GM23248 (cell line): Measurements from ENCODE around the gene FAM240B. TPM values are rescaled to one million over a fixed set of nuclear protein-coding genes. Genes with fewer than 3 reads are reported as not detected.

Source experiments
- DNase-seq: peaks from one replicate; pipeline ENCODE4 v3.0.0-alpha.2; 2015
- H2AFZ ChIP-seq: fragments of 200-600 bp; sonication (generic); 2 replicates; pipeline ENCODE4 v1.6.1; 2016; ENCODE audit warnings: antibody characterized with exemption
- H3F3A ChIP-seq: fragments of 200-600 bp; sonication (generic); 2 replicates; pipeline ENCODE4 v1.6.1; 2016; ENCODE audit warnings: mild to moderate bottlenecking, antibody characterized with exemption, mixed run types; ENCODE audit not compliant: insufficient read depth
- H3K27ac ChIP-seq: fragments of 200-600 bp; sonication (generic); 2 replicates; pipeline ENCODE4 v1.5.1; 2016; ENCODE audit warnings: mild to moderate bottlenecking
- H3K27me3 ChIP-seq: fragments of 200-600 bp; sonication (generic); replicated peaks from 2 replicates; pipeline ENCODE4 v1.6.1; 2016; ENCODE audit warnings: mild to moderate bottlenecking; ENCODE audit not compliant: insufficient read depth
- H3K36me3 ChIP-seq: fragments of 200-600 bp; sonication (generic); 2 replicates; pipeline ENCODE4 v1.6.1; 2016; ENCODE audit warnings: low read depth, mild to moderate bottlenecking
- H3K4me1 ChIP-seq: fragments of 200-600 bp; sonication (generic); 2 replicates; pipeline ENCODE4 v1.6.1; 2016; ENCODE audit warnings: mild to moderate bottlenecking; ENCODE audit not compliant: insufficient read depth
- H3K4me2 ChIP-seq: fragments of 200-600 bp; sonication (generic); one replicate; pipeline ENCODE4 v1.6.1; 2016; ENCODE audit warnings: mild to moderate bottlenecking; ENCODE audit not compliant: unreplicated experiment
- H3K4me3 ChIP-seq: fragments of 200-600 bp; sonication (generic); 2 replicates; pipeline ENCODE4 v1.5.1; 2016; ENCODE audit warnings: mild to moderate bottlenecking
- H3K79me2 ChIP-seq: fragments of 200-600 bp; sonication (generic); 2 replicates; pipeline ENCODE4 v1.6.1; 2016; ENCODE audit warnings: mild to moderate bottlenecking; ENCODE audit not compliant: insufficient read depth
- H3K9ac ChIP-seq: fragments of 200-600 bp; sonication (generic); 2 replicates; pipeline ENCODE4 v1.6.1; 2016; ENCODE audit warnings: mild to moderate bottlenecking
- H3K9me2 ChIP-seq: fragments of 200-600 bp; sonication (generic); 2 replicates; pipeline ENCODE4 v1.6.1; 2016; ENCODE audit warnings: mixed run types, mild to moderate bottlenecking, moderate library complexity; ENCODE audit not compliant: insufficient read depth
- H3K9me3 ChIP-seq: fragments of 200-600 bp; sonication (generic); one replicate; pipeline ENCODE4 v1.6.1; 2017; ENCODE audit warnings: low read depth
- H4K20me1 ChIP-seq: fragments of 200-600 bp; sonication (generic); 2 replicates; pipeline ENCODE4 v1.6.0; 2016; ENCODE audit not compliant: insufficient read depth
- EZH2 ChIP-seq: fragments of 200-600 bp; sonication (generic); IDR thresholded peaks from 2 replicates; pipeline ENCODE4 v1.6.1; 2018; ENCODE audit warnings: antibody characterized with exemption, mild to moderate bottlenecking; ENCODE audit not compliant: insufficient read depth, poor library complexity, severe bottlenecking
- EZH2phosphoT487 ChIP-seq: fragments of 200-600 bp; sonication (generic); IDR thresholded peaks from 2 replicates; pipeline ENCODE4 v1.6.1; 2018; ENCODE audit warnings: antibody characterized with exemption, moderate library complexity, mild to moderate bottlenecking, low read depth; ENCODE audit not compliant: insufficient read depth
- WGBS, 2 experiments: methylation state at CpG; one replicate each; pipeline ENCODE4 v1.1.6; 2015 to 2017; ENCODE audit warnings: low lambda C conversion rate in 2 of 2, low coverage in 1 of 2; ENCODE audit errors: missing lambda C conversion rate in 2 of 2; 5-methylcytosine and 5-hydroxymethylcytosine counted together
- in situ Hi-C: fragments of 300-500 bp; cut with MboI; formaldehyde crosslinking; loops from 2 replicates; pipeline ENCODE4 v1.15.0; 2020
- polyA plus RNA-seq: library from polyadenylated mRNA; unstranded; fragments of >200 nt; fragmentation: Nextera tagmentation; extraction: Ambion mirVana; gene quantifications from 2 replicates; pipeline ENCODE4 v1.2.1, GENCODE V29; 2016
- total RNA-seq: library from RNA; depleted of rRNA; stranded (reverse); fragments of >200 nt; shearing (Covaris generic); gene quantifications from 2 replicates; pipeline ENCODE4 v1.2.3, GENCODE V29; 2014

The FAM240B gene
- total and polyA plus RNA-seq, 2 experiments from 2014 or later = not detected

- H3K4me1 ChIP-seq = peaks cover 10% of the 10 kb centered on the region; the same call in 1 of the 2 replicates
- no peak overlapping the region for H3K9ac ChIP-seq
- no peak overlapping the region for H3K27ac ChIP-seq
- peak; percentile 16 for DNase-seq
- in situ Hi-C loops = no loop called here
- H3K4me2 ChIP-seq = no peak overlapping the region
- H3K79me2 ChIP-seq = no peaks in the 10 kb centered on the region
- no peaks in the 10 kb centered on the region for H3K9me2 ChIP-seq
- H4K20me1 ChIP-seq = no peaks in the 10 kb centered on the region
- peaks cover 6% of the 10 kb centered on the region; the same call in 1 of the 2 replicates for H3K27me3 ChIP-seq
- H3K36me3 ChIP-seq = no peaks in the 10 kb centered on the region
- TF ChIP-seq EZH2phosphoT487 (no peak), EZH2 (no peak)
- 35 to 47% methylated on average over 4 of the region's 4 CpGs for WGBS, 2 experiments
- H3F3A ChIP-seq = 0 out of 2 replicates have a peak, but pooled peaks cover 3% of the 10 kb centered on the region
- no peak overlapping the region for H3K4me3 ChIP-seq
- H3K9me3 ChIP-seq = no peaks in the 10 kb centered on the region
- no peak overlapping the region for H2AFZ ChIP-seq
These were observed 38.1 kb downstream of the FAM240B start for GRCh38 chr9:38681747-38682227.

DNA sequence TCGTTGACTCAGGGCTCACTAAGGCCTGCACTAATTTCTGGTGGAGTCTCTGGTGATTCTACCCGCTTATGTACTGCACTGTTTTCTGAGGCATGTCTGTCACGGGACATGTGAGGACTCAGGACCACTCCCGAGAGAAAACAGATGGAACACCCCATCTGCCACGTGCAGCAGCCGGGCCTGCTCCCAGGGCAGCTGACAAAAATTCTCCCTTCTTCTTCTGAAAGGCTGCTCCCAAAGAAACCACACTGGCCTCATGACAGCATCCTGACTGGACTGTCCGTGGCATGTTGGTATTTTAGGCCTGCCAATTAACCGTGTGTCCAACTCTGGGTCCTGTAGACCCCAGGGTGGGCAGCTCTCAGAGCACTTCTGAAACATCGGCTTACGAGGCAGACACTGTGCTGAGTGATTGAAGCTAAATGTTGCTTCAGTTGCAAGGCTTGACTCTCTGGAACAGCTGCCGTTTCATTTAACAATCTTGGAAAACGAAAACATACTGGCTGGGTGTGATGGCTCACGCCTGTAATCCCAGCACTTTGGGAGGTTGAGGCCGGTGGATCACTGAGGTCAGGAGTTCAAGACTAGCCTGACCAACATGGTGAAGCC, 39.0 kb downstream of the FAM240B start:
- in situ Hi-C loops = no loop called here
- Histone ChIP-seq H3K4me3 (no peak overlapping the region), H3K4me1 (peaks cover 10% of the 10 kb centered on the region; the same call in 1 of the 2 replicates), H3K4me2 (no peak overlapping the region), H3K27me3 (peaks cover 6% of the 10 kb centered on the region; the same call in 1 of the 2 replicates), H3K79me2 (no peaks in the 10 kb centered on the region), H3F3A (0 out of 2 replicates have a peak, but pooled peaks cover 3% of the 10 kb centered on the region), H3K9me3 (no peaks in the 10 kb centered on the region), H4K20me1 (no peaks in the 10 kb centered on the region), H3K9me2 (no peaks in the 10 kb centered on the region), H3K36me3 (no peaks in the 10 kb centered on the region), H3K9ac (no peak overlapping the region), H3K27ac (no peak overlapping the region), H2AFZ (no peak overlapping the region)
- TF ChIP-seq EZH2 (no peak), EZH2phosphoT487 (no peak)
- 49 to 50% methylated on average over 13 to 14 of the region's 14 CpGs for WGBS, 2 experiments
- no peak for DNase-seq

DNA sequence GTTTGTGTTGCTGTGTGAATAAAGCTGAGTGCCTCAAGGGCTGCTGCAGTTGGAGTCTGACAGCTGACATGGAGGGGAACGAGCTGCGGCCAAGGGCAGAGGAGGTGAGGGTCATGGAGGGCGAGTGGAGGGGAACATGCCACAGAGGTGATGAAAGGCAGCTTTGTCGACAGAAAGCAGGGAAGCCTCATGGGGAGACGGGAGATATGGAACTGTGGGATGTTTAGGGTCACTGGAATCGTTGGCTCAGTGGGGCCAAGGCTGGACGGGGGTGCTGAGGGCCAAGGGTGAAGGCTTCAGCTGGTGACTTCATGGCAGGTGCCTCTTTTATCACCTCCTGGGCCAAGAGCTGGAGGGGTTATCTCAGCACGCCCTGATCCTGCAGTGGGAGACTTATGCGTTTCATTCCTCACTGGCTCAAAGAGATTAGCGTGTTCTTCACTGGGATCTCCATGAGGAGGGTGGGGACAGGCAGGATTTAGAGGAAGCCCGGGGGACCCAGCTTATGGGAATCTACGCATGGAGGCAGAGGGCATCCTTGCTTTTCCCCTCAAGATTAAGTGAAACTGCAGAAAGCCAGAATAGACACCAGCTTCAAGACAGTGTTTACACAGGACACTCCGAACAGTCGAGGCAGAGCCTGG, 42.2 kb downstream of the FAM240B start:
- Histone ChIP-seq H3K79me2 (no peaks in the 10 kb centered on the region), H3K4me2 (no peak overlapping the region), H2AFZ (no peak overlapping the region), H3K9me3 (no peaks in the 10 kb centered on the region), H3K36me3 (no peaks in the 10 kb centered on the region), H3K27ac (no peak overlapping the region), H3K4me3 (no peak overlapping the region), H4K20me1 (no peaks in the 10 kb centered on the region), H3K27me3 (peaks cover 17% of the 10 kb centered on the region), H3K9me2 (no peaks in the 10 kb centered on the region), H3K9ac (no peak overlapping the region), H3K4me1 (peaks cover 10% of the 10 kb centered on the region; the same call in 1 of the 2 replicates), H3F3A (0 out of 2 replicates have a peak, but pooled peaks cover 3% of the 10 kb centered on the region)
- 46 to 49% methylated on average over 14 of the region's 14 CpGs for WGBS, 2 experiments
- in situ Hi-C loops = loop anchor here (10.0 kb wide), 1 partner anchor 77 kb away; no protein-coding TSS in a partner anchor
- DNase-seq = no peak
- no peak for TF ChIP-seq EZH2phosphoT487
- TF ChIP-seq EZH2 = no peak

- Histone ChIP-seq H3K4me2 (no peak overlapping the region), H3F3A (no peaks in the 10 kb centered on the region), H3K9me2 (no peaks in the 10 kb centered on the region), H3K36me3 (no peaks in the 10 kb centered on the region), H3K4me1 (no peaks in the 10 kb centered on the region), H4K20me1 (no peaks in the 10 kb centered on the region), H2AFZ (no peak overlapping the region), H3K27ac (no peak overlapping the region), H3K27me3 (peaks cover 24% of the 10 kb centered on the region), H3K9ac (no peak overlapping the region), H3K4me3 (no peak overlapping the region), H3K79me2 (no peaks in the 10 kb centered on the region), H3K9me3 (no peaks in the 10 kb centered on the region)
- no peak for DNase-seq
- TF ChIP-seq EZH2 (no peak), EZH2phosphoT487 (no peak)
- WGBS, 2 experiments = 57 to 61% methylated on average over 2 of the region's 2 CpGs
- in situ Hi-C loops = loop anchor here (10.0 kb wide), 1 partner anchor 79 kb away; no protein-coding TSS in a partner anchor
These were observed 44.1 kb downstream of the FAM240B start for GRCh38 chr9:38675831-38676230.
